Mammary epithelial cell (primary cell): Measurements from ENCODE around the gene UGT1A5.

Experiments used
- CTCF ChIP-seq, 2 donors: IDR thresholded peaks in 1 of 2; conservative IDR thresholded peaks in 1 of 2; 2 replicates each; pipeline ENCODE4 v1.5.1; 2011 to 2012; ENCODE audit warnings: inconsistent platforms in 2 of 2, low read length in 2 of 2, mild to moderate bottlenecking in 2 of 2, control low read depth in 1 of 2, low read depth in 1 of 2; ENCODE audit not compliant: insufficient read depth in 1 of 2; ENCODE audit errors: extremely low read depth in 1 of 2
- EZH2 ChIP-seq: IDR thresholded peaks from 2 replicates; pipeline ENCODE4 v1.6.1; 2012; ENCODE audit warnings: low read length, inconsistent platforms, borderline replicate concordance

GRCh38 chr2:233803292-233803911 is 90.7 kb downstream of the UGT1A5 start:
- no peak for TF ChIP-seq CTCF (conservative IDR thresholded peaks at IDR 0.05 in 1 of 2, IDR thresholded peaks at IDR 0.05 in 1 of 2; ENCODE audit: extremely low read depth in 1 of 2, insufficient read depth in 1 of 2, low read depth in 1 of 2, low read length in 2 of 2)
- no peak for TF ChIP-seq EZH2
